Cardiac atrium fibroblast (primary cell): ENCODE results near the gene POLR1B. TPM values are rescaled to one million over a fixed set of nuclear protein-coding genes. Genes with fewer than 3 reads are reported as not detected.

Experiments used
- total RNA-seq: library from RNA; depleted of rRNA; stranded (reverse); fragments of >200 nt; gene quantifications from 2 replicates; pipeline ENCODE4 v1.2.3, GENCODE V29; 2015

POLR1B gene, protein sequence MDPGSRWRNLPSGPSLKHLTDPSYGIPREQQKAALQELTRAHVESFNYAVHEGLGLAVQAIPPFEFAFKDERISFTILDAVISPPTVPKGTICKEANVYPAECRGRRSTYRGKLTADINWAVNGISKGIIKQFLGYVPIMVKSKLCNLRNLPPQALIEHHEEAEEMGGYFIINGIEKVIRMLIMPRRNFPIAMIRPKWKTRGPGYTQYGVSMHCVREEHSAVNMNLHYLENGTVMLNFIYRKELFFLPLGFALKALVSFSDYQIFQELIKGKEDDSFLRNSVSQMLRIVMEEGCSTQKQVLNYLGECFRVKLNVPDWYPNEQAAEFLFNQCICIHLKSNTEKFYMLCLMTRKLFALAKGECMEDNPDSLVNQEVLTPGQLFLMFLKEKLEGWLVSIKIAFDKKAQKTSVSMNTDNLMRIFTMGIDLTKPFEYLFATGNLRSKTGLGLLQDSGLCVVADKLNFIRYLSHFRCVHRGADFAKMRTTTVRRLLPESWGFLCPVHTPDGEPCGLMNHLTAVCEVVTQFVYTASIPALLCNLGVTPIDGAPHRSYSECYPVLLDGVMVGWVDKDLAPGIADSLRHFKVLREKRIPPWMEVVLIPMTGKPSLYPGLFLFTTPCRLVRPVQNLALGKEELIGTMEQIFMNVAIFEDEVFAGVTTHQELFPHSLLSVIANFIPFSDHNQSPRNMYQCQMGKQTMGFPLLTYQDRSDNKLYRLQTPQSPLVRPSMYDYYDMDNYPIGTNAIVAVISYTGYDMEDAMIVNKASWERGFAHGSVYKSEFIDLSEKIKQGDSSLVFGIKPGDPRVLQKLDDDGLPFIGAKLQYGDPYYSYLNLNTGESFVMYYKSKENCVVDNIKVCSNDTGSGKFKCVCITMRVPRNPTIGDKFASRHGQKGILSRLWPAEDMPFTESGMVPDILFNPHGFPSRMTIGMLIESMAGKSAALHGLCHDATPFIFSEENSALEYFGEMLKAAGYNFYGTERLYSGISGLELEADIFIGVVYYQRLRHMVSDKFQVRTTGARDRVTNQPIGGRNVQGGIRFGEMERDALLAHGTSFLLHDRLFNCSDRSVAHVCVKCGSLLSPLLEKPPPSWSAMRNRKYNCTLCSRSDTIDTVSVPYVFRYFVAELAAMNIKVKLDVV
- 11.5 and 12.8 TPM in 2 replicates for total RNA-seq

GRCh38 chr2:112542123-112542983, at the start of gene POLR1B:
TSS of gene POLR1B (plus strand) at chr2:112542465. CDS start at chr2:112542495, 30 bp downstream.

GRCh38 chr2:112584134-112584890, 42.0 kb downstream of the POLR1B start, which contains the start of gene CHCHD5:
TSS of gene CHCHD5 (plus strand) at chr2:112584609. CDS start at chr2:112584648, 39 bp downstream.

Other genes with a start within 250 kb of the POLR1B start
- gene RGPD8, start 108.8 kb upstream of the POLR1B start, total RNA-seq: 3.6 and 8.1 TPM in 2 replicates
- 27.8 and 38.6 TPM in 2 replicates for gene TTL, start 60.3 kb upstream of the POLR1B start, total RNA-seq
- 16.7 and 16.8 TPM in 2 replicates for gene CHCHD5, start 42.1 kb downstream of the POLR1B start, total RNA-seq
- gene SLC20A1, start 103.5 kb downstream of the POLR1B start, total RNA-seq: 73.5 and 139 TPM in 2 replicates
- not detected in 2 replicates for gene NT5DC4, start 178.6 kb downstream of the POLR1B start, total RNA-seq
- gene CKAP2L, start 222.1 kb downstream of the POLR1B start, total RNA-seq: 0.72 and 1.1 TPM in 2 replicates
- gene IL1A, start 242.0 kb downstream of the POLR1B start, total RNA-seq: 0.18 TPM in 1 of 2 replicates, not detected in the other